ENCODE results near the gene GFRA1.

DNA sequence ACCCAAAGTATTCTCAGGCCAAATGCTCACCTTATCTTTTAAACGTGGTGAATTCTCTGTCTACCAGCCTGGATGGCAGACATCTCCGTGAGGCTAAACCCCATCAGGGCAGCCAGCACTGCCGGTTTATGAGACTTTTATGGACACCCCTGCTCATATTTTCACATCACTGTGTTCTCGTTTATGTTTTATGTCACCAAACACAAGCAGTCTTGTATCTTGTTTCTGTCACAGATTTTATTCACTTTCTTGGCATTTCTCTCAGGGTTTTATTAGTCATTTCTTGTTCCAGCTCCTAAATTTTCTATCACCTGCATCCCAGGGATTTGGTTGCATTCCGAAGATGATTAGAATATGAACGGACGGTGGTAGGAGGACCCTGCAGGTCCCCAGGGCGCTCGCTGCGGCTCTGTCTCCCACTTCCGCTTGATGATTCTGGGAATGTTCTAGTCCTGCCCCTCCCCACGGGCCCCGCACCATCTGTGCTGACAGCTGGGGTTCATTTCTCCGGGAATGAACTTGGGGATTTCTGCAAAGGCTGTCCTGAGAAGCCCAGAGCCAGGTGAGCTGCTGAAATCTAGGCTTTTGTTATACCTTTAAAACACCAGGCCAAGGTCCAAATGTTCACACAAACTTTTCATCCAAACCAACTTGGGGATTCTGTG is 217.6 kb downstream of the GFRA1 start:
- TF ChIP-seq, protein P1, sequence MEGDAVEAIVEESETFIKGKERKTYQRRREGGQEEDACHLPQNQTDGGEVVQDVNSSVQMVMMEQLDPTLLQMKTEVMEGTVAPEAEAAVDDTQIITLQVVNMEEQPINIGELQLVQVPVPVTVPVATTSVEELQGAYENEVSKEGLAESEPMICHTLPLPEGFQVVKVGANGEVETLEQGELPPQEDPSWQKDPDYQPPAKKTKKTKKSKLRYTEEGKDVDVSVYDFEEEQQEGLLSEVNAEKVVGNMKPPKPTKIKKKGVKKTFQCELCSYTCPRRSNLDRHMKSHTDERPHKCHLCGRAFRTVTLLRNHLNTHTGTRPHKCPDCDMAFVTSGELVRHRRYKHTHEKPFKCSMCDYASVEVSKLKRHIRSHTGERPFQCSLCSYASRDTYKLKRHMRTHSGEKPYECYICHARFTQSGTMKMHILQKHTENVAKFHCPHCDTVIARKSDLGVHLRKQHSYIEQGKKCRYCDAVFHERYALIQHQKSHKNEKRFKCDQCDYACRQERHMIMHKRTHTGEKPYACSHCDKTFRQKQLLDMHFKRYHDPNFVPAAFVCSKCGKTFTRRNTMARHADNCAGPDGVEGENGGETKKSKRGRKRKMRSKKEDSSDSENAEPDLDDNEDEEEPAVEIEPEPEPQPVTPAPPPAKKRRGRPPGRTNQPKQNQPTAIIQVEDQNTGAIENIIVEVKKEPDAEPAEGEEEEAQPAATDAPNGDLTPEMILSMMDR (IDR thresholded peaks at IDR 0.05) = no peak
- TF ChIP-seq POLR2AphosphoS2 (conservative IDR thresholded peaks at IDR 0.05; ENCODE audit: low read length) (no peak), POLR2A (IDR thresholded peaks at IDR 0.05; ENCODE audit: low read length) (no peak), RAD21 (conservative IDR thresholded peaks at IDR 0.05 in 1 of 2, IDR thresholded peaks at IDR 0.05 in 1 of 2) (no peak), CHD4 (IDR thresholded peaks at IDR 0.05; ENCODE audit: borderline replicate concordance) (no peak), SMC3 (IDR thresholded peaks at IDR 0.05) (no peak), JUN (IDR thresholded peaks at IDR 0.05) (no peak), JUNB (IDR thresholded peaks at IDR 0.05) (no peak), MAZ (IDR thresholded peaks at IDR 0.05; ENCODE audit: borderline replicate concordance, low read depth, low read length) (no peak)
- TF ChIP-seq, protein P2, sequence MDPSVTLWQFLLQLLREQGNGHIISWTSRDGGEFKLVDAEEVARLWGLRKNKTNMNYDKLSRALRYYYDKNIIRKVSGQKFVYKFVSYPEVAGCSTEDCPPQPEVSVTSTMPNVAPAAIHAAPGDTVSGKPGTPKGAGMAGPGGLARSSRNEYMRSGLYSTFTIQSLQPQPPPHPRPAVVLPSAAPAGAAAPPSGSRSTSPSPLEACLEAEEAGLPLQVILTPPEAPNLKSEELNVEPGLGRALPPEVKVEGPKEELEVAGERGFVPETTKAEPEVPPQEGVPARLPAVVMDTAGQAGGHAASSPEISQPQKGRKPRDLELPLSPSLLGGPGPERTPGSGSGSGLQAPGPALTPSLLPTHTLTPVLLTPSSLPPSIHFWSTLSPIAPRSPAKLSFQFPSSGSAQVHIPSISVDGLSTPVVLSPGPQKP (IDR thresholded peaks at IDR 0.05; ENCODE audit: low read depth, low read length) = no peak
- TF ChIP-seq, protein P3, sequence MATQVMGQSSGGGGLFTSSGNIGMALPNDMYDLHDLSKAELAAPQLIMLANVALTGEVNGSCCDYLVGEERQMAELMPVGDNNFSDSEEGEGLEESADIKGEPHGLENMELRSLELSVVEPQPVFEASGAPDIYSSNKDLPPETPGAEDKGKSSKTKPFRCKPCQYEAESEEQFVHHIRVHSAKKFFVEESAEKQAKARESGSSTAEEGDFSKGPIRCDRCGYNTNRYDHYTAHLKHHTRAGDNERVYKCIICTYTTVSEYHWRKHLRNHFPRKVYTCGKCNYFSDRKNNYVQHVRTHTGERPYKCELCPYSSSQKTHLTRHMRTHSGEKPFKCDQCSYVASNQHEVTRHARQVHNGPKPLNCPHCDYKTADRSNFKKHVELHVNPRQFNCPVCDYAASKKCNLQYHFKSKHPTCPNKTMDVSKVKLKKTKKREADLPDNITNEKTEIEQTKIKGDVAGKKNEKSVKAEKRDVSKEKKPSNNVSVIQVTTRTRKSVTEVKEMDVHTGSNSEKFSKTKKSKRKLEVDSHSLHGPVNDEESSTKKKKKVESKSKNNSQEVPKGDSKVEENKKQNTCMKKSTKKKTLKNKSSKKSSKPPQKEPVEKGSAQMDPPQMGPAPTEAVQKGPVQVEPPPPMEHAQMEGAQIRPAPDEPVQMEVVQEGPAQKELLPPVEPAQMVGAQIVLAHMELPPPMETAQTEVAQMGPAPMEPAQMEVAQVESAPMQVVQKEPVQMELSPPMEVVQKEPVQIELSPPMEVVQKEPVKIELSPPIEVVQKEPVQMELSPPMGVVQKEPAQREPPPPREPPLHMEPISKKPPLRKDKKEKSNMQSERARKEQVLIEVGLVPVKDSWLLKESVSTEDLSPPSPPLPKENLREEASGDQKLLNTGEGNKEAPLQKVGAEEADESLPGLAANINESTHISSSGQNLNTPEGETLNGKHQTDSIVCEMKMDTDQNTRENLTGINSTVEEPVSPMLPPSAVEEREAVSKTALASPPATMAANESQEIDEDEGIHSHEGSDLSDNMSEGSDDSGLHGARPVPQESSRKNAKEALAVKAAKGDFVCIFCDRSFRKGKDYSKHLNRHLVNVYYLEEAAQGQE (IDR thresholded peaks at IDR 0.05) = no peak
- TF ChIP-seq, protein P4, sequence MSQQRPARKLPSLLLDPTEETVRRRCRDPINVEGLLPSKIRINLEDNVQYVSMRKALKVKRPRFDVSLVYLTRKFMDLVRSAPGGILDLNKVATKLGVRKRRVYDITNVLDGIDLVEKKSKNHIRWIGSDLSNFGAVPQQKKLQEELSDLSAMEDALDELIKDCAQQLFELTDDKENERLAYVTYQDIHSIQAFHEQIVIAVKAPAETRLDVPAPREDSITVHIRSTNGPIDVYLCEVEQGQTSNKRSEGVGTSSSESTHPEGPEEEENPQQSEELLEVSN (IDR thresholded peaks at IDR 0.05; ENCODE audit: borderline replicate concordance, low read depth) = no peak
